Measurements from ENCODE around the gene SLC15A5.

The SLC15A5 gene

GRCh38 chr12:16175840-16176239 lies 101.6 kb downstream of the SLC15A5 start:
- no peak for TF ChIP-seq CTCF (IDR thresholded peaks at IDR 0.05; ENCODE audit: low read depth, low read length, missing control alignments)
- in situ Hi-C loops (cut with HindIII; ENCODE audit: low sequenced_read_pairs): no loop called here
- H3K4me3 ChIP-seq (ENCODE audit: low read depth, low read length): no peak overlapping the region
- no peak for DNase-seq (ENCODE audit: low read depth)

GRCh38 chr12:16174282-16174681 lies 103.2 kb downstream of the SLC15A5 start:
- no peak for TF ChIP-seq CTCF (IDR thresholded peaks at IDR 0.05; ENCODE audit: low read depth, low read length, missing control alignments)
- in situ Hi-C loops (cut with HindIII; ENCODE audit: low sequenced_read_pairs): no loop called here
- no peak for DNase-seq (ENCODE audit: low read depth)
- no peak overlapping the region for H3K4me3 ChIP-seq (ENCODE audit: low read depth, low read length)

- no peak overlapping the region for H3K4me3 ChIP-seq (ENCODE audit: low read depth, low read length)
- no peak for DNase-seq (ENCODE audit: low read depth)
- in situ Hi-C loops (cut with HindIII; ENCODE audit: low sequenced_read_pairs): no loop called here
- no peak for TF ChIP-seq CTCF (IDR thresholded peaks at IDR 0.05; ENCODE audit: low read depth, low read length, missing control alignments)
These were observed 106.1 kb downstream of the SLC15A5 start for GRCh38 chr12:16171348-16171747.

GRCh38 chr12:16168078-16168477 lies 109.4 kb downstream of the SLC15A5 start:
- DNase-seq (ENCODE audit: low read depth): no peak
- in situ Hi-C loops (cut with HindIII; ENCODE audit: low sequenced_read_pairs): no loop called here
- H3K4me3 ChIP-seq (ENCODE audit: low read depth, low read length): no peak overlapping the region
- TF ChIP-seq CTCF (IDR thresholded peaks at IDR 0.05; ENCODE audit: low read depth, low read length, missing control alignments): no peak

GRCh38 chr12:16166563-16167470 lies 110.7 kb downstream of the SLC15A5 start:
- no peak for TF ChIP-seq CTCF (IDR thresholded peaks at IDR 0.05; ENCODE audit: low read depth, low read length, missing control alignments)
- no peak for DNase-seq (ENCODE audit: low read depth)
- no peak overlapping the region for H3K4me3 ChIP-seq (ENCODE audit: low read depth, low read length)
- in situ Hi-C loops (cut with HindIII; ENCODE audit: low sequenced_read_pairs): no loop called here

GRCh38 chr12:16165506-16165905 lies 112.0 kb downstream of the SLC15A5 start:
- DNase-seq (ENCODE audit: low read depth): peak; percentile 40
- H3K4me3 ChIP-seq (ENCODE audit: low read depth, low read length): no peak overlapping the region
- peak; percentile 56 for TF ChIP-seq CTCF (IDR thresholded peaks at IDR 0.05; ENCODE audit: low read depth, low read length, missing control alignments)
- in situ Hi-C loops (cut with HindIII; ENCODE audit: low sequenced_read_pairs): no loop called here

All from astrocyte of the cerebellum (primary cell).